Stimulated activated naive CD4-positive, alpha-beta T cell treated with Interleukin-2 at 50 U/mL for 16 hours (primary cell): ENCODE data around the gene IGF2BP3.
A peak's percentile ranks its signal among the peaks of the same experiment; 100 is the strongest.
"Not testable (repeated sequence)": the region's sequence is repeated elsewhere in the genome, so short reads cannot be mapped to it uniquely, and the experiment has no call there.

ENCODE experiments used
- DNase-seq: peaks from one replicate; lab custom pipeline; 2025; lab: John Stamatoyannopoulos, UW

The IGF2BP3 gene

GRCh38 chr7:23341846-23342598 is 128.3 kb downstream of the IGF2BP3 start:
- DNase-seq: no peak

GRCh38 chr7:23338863-23339262 is 131.4 kb downstream of the IGF2BP3 start:
- DNase-seq: no peak

DNA sequence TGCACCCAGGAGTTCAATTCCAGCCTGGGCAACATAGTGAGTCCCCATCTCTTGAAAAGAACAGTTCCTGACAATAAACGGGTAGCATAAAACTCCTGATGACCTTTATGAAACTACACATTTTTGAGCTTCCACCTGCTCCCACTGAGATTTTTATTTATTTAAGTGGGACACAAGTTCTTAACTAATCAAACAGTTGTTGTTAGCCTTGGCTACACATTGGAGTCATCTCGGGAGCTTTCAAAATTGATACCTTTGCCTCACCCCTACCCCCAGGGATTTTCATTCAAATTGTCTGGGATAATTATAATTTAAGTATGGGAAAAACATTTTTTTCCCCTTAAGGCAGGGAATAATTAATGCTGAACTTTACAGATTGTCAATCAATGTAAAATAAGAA is 131.9 kb downstream of the IGF2BP3 start:
- no peak for DNase-seq

- DNase-seq: no peak
These were observed 132.9 kb downstream of the IGF2BP3 start for GRCh38 chr7:23337374-23337773.

GRCh38 chr7:23336799-23337283 is 133.4 kb downstream of the IGF2BP3 start:
- DNase-seq: no peak

DNA sequence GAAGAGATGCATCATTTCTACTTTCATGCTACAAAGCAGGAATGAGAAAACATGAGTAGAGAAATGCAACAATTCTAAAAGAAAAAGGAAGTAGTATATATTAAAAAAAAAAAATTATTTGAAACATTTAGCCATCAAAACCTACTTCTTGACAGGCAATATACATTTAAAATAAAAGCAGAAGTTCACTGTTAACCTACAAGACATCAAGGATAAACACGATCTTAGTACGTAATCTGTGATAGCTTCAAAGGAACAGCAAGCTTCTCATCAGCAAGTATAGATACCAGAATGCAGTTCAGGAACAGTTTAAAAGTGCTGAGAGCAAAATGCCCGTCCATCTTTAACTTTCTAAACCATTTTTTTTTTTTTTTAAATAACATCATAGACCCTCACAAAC is 134.2 kb downstream of the IGF2BP3 start:
- DNase-seq: no peak

- DNase-seq: no peak
These were observed 134.7 kb downstream of the IGF2BP3 start for GRCh38 chr7:23335621-23336020.

DNA sequence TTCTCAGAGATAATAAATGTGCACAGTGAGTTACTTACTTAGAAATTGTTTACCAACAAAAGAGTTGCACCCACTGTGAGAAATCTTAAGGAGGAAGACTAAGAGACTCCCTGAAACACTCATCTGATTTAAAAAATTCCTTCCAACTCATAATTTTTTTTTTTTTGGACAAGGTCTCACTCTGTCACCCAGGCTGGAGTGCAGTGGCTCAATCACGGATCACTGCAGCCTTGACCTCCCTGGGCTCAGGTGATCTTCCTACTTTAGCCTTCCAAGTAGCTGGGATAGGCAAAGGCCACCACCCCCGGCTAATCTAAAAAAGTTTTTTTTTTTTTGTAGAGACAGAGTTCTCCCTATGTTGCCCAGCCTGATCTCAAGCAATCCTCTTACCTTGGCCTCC is 135.2 kb downstream of the IGF2BP3 start:
- no peak for DNase-seq

- no peak for DNase-seq
These were observed 135.7 kb downstream of the IGF2BP3 start for GRCh38 chr7:23334482-23335056.

DNA sequence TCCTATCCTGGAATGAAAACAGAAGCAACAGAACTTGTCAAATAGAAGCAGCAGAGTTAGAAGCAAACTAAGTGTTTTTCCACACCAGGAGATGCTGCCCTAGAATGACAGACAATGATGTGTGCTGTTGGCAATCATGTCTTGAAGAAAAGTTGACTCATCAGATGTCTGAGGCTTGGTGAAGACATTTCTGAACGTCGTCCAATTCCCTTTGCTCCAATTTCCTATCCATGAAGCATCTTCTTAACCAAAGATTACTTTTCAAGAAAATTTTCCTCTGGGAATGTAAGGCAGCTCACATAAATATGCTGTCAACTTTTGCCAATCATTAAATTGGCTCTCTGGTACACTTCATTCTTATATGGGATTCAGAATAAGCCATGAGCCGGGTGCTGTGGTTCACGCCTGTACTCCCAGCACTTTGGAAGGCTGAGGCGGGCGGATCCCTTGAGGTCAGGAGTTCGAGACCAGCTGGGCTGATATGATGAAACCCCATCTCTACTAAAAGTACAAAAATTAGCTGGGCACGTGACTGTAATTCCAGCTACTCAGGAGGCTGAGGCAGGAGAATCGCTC is 136.5 kb downstream of the IGF2BP3 start:
- DNase-seq: no peak

GRCh38 chr7:23332910-23333612 is 137.2 kb downstream of the IGF2BP3 start:
- DNase-seq: no peak

GRCh38 chr7:23332193-23332592 is 138.1 kb downstream of the IGF2BP3 start:
- no peak for DNase-seq

- DNase-seq: no peak
These were observed 139.2 kb downstream of the IGF2BP3 start for GRCh38 chr7:23331132-23331531.

DNA sequence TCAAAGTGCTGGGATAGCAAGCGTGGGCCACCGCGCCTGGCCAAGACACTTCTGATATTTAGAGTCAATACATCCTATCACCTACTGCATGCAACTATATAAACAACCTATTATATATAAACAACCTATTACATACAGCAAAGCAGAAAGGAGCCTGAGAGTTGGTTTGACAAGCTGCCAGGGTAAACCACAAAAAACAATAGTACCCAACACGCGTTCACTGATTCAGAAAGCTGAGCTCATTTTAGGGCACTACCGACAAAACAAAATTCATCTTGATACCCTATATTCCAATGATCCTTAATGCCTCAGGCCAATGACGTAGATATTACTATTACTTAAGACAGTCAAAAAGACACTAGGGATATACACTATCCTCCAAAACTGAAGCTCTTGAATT is 154.9 kb downstream of the IGF2BP3 start:
- DNase-seq: no peak

- not testable (repeated sequence) for DNase-seq
These were observed 158.2 kb downstream of the IGF2BP3 start for GRCh38 chr7:23312141-23312540.

DNA sequence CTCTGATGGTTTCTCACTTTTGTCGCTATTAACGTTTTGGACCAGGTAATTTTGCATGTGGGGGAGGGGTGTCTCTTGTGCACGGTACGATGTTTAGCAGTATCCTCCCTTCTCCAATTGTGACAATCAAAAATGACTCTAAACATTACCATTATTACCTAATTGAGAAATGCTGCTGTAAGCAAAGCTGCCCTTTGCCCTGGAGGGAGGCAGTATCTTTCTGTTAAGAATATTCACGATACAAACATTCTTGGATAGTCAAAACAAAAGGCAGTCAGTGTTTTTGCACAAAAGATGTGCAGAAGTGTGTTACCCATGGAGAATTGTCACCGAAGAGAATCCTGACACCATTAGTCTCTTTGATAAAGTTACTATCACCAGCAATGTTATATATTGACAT is 161.5 kb downstream of the IGF2BP3 start:
- no peak for DNase-seq

DNA sequence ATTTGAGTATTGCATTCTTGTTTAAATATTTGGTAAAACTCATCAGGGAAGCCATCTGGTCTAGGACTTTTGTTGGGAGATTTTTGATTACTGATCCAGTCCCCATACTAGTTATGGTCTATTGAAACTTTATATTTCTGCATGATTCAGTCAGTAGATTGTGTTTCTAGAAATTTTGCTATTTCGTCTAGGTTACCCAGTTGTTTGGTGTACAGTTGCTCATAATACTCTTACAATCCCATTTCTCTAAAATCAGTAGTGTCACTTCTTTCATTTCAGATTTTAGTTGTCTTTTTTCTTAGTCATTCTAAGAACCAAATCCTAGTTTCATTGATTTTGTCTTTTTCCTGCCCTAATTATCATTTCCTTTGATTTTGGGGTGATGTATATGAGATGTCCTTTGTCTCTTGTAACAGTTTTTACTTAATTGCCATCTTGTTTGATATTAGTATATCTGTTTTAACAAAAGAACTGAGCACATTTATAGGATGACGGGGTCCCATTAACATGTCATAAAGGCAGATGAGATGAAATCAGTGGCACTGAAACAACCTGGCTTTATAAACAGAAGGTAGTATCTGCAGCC is 163.3 kb downstream of the IGF2BP3 start:
- no peak for DNase-seq

DNA sequence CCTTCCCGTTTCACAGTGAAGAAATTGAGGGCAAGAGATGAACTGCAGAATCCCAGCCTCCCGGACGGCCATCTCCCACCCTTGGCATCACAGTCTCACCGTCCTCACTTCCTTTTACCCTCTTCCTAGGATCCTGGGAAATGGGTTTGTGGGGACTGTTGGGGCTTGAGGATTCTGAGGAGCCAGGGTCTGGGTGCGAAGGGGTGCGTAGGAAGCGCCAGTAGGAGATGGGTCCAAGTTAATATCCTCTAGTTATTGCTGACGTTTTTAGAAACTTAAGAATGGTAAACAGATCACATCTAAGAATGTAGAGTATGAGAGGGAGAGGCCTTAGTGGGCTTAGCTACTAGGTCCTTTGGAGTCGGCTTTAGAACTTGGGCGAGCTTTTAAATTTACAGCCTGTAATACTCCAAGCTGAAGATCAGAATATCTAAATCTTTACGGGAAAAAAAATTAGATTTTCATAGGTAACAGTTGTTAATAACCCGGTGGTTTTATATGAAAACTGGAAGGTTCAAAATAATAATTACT is 170.5 kb downstream of the IGF2BP3 start:
- peak; percentile 4 for DNase-seq

GRCh38 chr7:23298885-23299769 is 171.2 kb downstream of the IGF2BP3 start, which contains the start of gene MALSU1:
Gene MALSU1 (plus strand): TSS chr7:23299339. CDS start chr7:23299353, 14 bp downstream.
- peak; percentile 97 for DNase-seq

- no peak for DNase-seq
These were observed 172.0 kb downstream of the IGF2BP3 start for GRCh38 chr7:23298141-23298881.
